Putamen (tissue), 1 donor: ENCODE measurements around the gene PTX3.

Experiments used
- DNase-seq: peaks from one replicate; pipeline ENCODE4 v3.0.0-alpha.2; 2016; ENCODE audit warnings: low spot score

The PTX3 gene

GRCh38 chr3:157436583-157437291, at the start of gene PTX3:
Gene PTX3, plus strand, starts transcription at chr3:157436850. Its CDS starts 84 bp downstream, at chr3:157436934.
- peak; percentile 3 for DNase-seq

GRCh38 chr3:157387708-157388435, 48.8 kb upstream of the PTX3 start:
- DNase-seq = no peak

GRCh38 chr3:157388976-157389375, 47.7 kb upstream of the PTX3 start:
- no peak for DNase-seq

DNA sequence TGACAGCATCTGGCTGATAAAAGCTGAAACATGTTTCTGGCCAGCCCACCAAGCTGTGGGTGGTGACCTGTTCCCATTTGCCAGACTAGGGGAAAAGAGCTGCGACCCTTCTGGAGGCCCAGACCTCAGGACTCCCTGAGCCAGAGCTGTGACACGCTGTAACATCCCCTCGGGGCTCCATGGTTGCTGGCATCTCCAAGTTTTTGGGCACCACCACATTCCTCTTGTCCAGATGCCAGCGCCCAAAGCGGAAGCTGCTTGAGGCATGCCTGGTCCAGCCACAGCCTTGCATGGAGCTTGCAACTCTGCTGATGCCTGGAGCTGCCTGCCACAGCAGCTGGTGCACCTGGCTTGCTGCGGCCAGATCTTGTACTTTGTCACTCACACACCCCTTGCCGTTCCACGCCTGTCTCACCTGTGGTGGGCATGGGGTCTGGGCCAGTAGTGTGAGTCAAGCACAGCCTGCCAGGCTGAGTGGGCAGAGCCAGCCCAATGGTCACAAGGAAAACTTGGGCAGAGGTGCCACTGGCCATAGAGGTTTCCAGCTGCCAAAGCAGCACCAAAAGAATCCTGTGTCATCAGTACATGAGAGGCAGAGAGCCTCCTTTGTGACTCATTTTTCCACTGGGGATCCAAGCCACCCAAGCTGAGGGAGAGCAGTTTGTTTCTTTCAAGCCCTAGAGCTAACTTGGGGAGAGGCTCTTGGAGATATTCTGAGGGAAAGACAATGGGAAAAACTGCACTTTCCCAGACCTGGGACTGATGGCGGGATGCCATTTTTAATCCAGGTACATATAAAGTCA, 45.7 kb upstream of the PTX3 start:
- no peak for DNase-seq

DNA sequence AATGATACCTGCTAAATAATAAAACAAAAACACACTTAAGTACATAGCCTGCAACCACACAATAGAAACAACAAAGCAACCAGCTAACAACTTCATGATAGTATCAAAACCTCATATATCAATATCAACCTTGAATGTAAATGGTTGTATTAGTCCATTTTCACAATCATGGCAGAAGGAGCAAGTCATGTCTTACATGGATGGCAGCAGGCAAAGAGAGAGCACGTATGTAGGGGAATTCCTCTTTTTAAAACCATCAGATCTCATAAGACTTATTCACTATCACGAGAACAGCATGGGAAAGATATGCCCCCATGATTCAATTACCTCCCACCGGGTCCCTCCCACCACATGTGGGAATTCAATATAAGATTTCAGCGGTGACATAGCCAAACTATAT, 44.5 kb upstream of the PTX3 start:
- no peak for DNase-seq

GRCh38 chr3:157393113-157393512, 43.5 kb upstream of the PTX3 start:
- DNase-seq = no peak

- DNase-seq = no peak
Observed at GRCh38 chr3:157394411-157394810, 42.2 kb upstream of the PTX3 start.

DNA sequence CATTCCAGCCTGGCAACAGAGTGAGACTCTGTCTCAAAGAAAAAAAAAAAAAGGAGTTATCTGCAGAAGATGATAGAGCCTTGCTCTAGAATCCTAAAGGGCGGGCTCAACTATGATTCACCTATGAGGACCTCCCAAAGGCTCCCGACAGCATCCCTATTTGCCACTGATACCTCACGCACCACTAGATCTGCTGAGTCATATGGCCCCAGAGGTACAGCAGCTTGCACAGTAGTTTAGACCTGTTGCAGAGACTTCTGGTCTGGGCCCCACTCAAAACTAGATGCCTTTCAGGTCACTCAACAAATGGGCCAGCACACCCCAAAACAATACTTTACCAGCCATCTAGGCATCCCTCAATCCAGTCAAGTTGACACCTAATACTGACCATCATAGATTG, 38.1 kb upstream of the PTX3 start:
- no peak for DNase-seq

- DNase-seq = no peak
Observed at GRCh38 chr3:157404381-157404780, 32.3 kb upstream of the PTX3 start.

DNA sequence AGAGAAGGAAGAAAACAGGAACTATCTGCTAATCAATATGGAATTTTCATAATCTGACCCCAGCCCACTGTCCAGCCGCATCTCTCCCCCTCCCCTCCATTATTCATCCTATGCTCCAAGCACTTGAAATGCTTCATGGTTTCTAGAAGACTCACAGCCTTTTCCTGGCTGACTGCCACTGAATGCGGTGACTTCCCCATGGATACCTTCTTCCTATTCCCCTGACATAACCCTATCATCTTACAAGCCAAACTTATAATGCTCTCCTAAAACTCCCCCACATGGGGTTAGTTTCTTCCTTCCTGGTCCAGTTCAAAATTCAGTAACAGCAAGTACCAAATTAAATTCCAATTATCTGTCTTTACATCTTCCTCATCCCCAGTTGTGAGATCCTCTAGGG, 31.2 kb upstream of the PTX3 start:
- no peak for DNase-seq

DNA sequence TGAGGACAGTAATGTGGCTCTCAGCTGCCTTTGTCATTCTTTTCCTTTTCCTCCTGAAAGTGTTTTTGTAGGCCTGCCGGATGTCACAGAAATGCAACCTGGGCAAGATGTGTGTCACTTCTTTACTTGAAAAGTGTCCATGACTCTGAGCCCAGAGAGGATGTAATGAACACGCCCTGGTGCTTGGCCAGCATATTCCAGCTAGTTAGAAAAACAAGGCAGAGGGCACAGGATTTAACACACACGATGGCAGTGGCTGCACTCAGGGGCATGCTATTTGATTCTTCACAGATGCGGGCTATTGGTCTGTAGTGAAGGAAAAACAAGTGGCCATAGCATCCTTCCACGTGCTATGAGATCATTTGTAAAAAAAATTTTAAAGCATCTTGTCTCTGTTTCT, 30.3 kb upstream of the PTX3 start:
- no peak for DNase-seq

GRCh38 chr3:157407769-157408168, 28.9 kb upstream of the PTX3 start:
- DNase-seq = no peak

DNA sequence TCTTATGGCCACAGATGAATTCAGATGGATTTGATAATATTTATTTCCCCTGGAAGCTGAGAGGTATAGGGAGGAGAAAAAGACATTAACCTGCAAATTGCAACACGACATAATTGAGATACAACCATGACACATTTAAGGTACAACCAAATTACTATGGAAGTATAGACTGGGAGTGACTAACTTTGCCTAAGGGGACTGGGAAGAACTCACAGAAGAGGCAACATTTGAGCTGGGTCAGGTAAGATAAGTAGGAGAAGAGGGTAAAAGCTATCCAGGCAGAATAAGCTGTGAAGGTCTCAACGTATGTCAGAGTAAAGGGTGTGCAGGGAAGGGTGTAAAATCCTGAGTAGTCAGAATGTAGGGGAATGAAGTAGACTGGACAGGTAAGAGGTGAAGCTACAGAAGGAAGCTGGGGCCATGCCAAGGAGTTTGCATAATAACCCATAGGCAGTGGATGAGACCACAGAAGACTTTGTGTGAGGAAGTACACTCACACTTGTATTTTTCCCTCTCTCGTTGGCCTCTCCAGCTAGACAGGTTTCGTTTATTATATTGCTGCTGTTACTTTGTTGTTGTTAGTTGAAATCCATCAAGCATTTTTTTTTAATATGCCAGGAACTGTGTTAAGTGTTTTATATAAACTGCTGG, 28.0 kb upstream of the PTX3 start:
- DNase-seq = no peak

GRCh38 chr3:157409516-157409915, 27.1 kb upstream of the PTX3 start:
- no peak for DNase-seq

DNA sequence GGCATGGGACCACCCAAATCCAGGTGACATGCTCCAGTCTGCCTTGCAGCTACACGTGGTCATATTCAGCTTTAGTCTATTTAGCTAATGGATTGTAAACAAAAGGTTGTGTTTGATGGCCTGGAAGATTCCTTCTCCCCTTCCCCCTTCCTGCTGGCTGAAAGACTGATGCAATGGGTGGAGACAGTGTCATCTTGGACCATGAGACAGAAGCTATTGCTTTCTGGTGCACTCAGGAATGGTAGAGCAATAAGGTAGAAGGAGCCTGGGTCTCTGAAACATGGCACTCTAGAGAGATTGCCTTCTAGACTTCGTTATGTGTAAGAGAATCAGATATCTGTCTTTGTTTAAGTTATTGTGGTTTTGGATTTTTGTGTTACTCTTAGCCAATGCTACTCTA, 25.7 kb upstream of the PTX3 start:
- DNase-seq = no peak

DNA sequence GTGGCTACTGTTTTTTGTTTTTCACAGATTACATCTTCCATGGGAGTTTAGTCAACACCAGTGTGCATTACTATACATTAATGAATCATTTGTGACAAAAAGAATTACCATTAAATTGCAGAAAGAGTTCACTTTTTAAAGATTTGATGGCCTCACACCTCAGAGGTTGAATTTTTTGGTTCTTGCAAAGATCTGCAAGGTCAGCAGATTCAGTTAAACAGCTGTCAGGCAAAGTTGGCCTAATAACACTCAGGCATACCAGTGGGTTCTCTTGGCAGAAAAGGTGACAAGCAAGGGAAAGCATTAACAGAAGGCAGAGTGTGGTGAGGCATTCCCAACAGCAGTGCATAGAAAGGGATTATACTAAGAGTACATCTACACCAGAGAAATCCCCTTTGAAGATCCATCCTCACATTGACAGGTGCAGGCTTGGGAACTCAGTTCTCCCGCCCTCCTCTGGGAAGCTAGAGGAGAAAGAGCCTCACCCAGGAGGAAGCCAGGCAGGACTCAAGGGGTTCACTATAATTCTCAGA, 24.3 kb upstream of the PTX3 start:
- DNase-seq = no peak

- DNase-seq = no peak
Observed at GRCh38 chr3:157414861-157415260, 21.8 kb upstream of the PTX3 start.

DNA sequence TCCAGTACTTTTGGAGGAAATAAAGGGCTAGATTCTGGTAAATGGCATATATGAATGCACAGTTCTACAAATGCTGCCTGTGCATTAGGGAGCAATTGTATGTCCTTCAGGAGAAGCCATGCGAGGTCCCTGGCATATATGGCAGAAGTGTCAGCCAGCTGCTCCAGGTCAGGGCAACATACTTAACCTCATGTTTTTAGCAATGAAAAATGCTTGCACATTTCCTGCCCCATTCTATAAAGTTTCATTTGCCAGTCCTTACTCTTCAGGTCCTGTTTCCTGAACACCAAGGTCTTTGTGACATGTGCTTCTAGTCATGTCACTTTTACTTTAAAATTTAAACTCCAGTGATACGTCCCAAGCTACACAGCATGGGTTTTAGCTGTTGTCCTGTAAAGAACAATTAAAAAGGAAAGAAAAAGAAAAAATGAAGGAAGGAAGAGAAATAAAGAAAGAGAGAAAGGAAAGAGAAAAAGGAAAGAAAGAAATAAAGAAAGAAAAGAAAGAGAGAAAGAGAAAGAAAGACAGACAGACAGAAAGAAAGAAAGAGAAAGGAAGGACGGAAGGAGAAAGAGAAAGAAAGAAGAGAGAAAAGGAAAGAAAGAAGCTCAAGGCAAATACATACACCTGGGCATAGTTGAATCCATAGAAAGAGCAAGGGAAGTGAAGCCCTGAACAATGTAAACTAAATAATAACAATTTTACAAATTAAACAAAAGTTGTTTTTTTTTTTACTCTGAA, 20.1 kb upstream of the PTX3 start:
- no peak for DNase-seq

DNA sequence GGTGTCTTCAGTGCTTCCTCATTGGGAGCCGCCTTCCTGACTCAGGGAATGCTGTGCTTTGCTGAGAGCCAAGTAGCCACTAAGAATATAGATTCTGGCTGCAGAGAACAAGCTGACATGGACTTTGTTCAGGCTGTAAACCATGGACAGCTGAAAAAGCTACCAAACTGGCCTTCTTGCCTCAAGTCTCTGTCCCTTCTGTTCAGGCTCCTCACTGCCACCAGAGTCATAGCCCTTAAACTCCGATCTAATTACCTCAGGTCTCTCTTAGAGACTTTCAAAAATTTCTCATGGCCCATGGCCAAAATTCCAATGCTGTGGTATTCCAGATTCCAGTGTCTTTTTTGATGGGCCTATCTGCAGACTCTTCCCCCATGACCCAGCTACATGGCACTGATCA, 19.4 kb upstream of the PTX3 start:
- DNase-seq = no peak

DNA sequence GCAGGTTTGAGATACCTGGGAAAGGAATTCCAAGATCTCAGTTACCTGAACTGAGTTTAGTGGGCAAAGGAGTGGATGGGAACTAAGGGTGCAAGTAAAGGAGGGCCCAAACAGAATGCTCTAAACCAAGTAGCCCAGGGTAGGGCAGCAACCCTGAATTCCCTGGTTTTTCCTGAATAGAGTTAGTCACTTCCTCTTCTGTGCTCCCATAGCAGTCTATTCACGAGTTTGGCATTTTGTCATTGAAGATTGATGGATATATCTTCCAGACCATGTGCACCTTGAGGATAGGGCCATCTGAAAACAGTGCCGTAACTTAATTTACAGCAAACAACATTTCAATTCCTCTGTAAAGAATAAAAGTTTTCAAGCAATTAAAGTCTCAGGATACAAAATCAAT, 18.5 kb upstream of the PTX3 start:
- no peak for DNase-seq

DNA sequence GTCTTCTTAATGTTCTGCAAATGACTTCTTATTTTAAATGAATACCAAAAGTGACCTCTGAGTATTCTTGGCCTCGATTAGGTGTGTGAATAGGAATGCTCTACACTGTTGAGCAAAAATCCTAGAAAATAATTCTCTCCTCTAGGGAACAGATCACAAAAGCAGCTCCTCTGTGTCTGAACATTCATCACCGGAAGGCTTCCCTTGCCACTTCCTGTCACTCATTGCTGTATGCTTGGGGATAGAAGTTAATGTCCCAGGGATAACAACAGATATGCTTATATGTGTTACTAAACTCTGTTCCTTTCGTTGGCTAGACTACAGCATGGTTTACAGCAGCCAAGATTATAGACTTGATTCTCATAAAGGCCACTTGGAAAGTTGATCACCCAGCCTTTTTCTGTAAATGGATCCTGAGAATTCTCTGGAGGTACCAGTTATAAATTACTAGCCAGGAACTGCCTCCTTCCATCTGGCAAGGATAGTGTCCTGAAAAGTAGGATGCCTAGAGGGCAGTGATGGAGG, 16.0 kb upstream of the PTX3 start:
- DNase-seq = no peak
